HEK293 (cell line): Measurements from ENCODE around the gene ZFHX2.

ENCODE experiments used
- KLF16 ChIP-seq: fragments of 450-650 bp; formaldehyde crosslinking; IDR thresholded peaks from 2 replicates; pipeline ENCODE4 v1.5.1; 2017; ENCODE audit warnings: missing biosample characterization, missing genetic modification characterization
- REST ChIP-seq: fragments of 450-650 bp; formaldehyde crosslinking; IDR thresholded peaks from 2 replicates; pipeline ENCODE4 v1.5.1; 2016; ENCODE audit warnings: missing biosample characterization, missing genetic modification characterization
- TRIM28 ChIP-seq: IDR thresholded peaks from 2 replicates; pipeline ENCODE4 v1.6.1; 2011; ENCODE audit warnings: low read length, control low read depth, borderline replicate concordance
- TSHZ1 ChIP-seq: fragments of 450-650 bp; formaldehyde crosslinking; IDR thresholded peaks from 2 replicates; pipeline ENCODE4 v1.5.1; 2016; ENCODE audit warnings: missing biosample characterization, missing genetic modification characterization, borderline replicate concordance
- ZBTB48 ChIP-seq: fragments of 450-650 bp; formaldehyde crosslinking; IDR thresholded peaks from 2 replicates; pipeline ENCODE4 v1.5.1; 2016; ENCODE audit warnings: missing biosample characterization, missing genetic modification characterization
- ZEB2 ChIP-seq: fragments of 450-650 bp; formaldehyde crosslinking; IDR thresholded peaks from 2 replicates; pipeline ENCODE4 v1.5.1; 2016; ENCODE audit warnings: missing biosample characterization, missing genetic modification characterization
- ZNF146 ChIP-seq: fragments of 450-650 bp; formaldehyde crosslinking; IDR thresholded peaks from 2 replicates; pipeline ENCODE4 v1.5.1; 2016; ENCODE audit warnings: missing biosample characterization, missing genetic modification characterization
- ZNF169 ChIP-seq: fragments of 450-650 bp; formaldehyde crosslinking; IDR thresholded peaks from 2 replicates; pipeline ENCODE4 v1.5.1; 2016; ENCODE audit warnings: missing biosample characterization, missing genetic modification characterization
- ZNF18 ChIP-seq: fragments of 450-650 bp; formaldehyde crosslinking; IDR thresholded peaks from 2 replicates; pipeline ENCODE4 v1.5.1; 2016; ENCODE audit warnings: missing biosample characterization, missing genetic modification characterization
- ZNF24 ChIP-seq: fragments of 450-650 bp; formaldehyde crosslinking; IDR thresholded peaks from 2 replicates; pipeline ENCODE4 v1.5.1; 2016; ENCODE audit warnings: missing biosample characterization, missing genetic modification characterization
- ZNF248 ChIP-seq: fragments of 450-650 bp; formaldehyde crosslinking; IDR thresholded peaks from 2 replicates; pipeline ENCODE4 v1.5.1; 2017; ENCODE audit warnings: missing biosample characterization, missing genetic modification characterization
- ZNF26 ChIP-seq: fragments of 450-650 bp; formaldehyde crosslinking; IDR thresholded peaks from 2 replicates; pipeline ENCODE4 v1.5.1; 2016; ENCODE audit warnings: missing biosample characterization, missing genetic modification characterization
- ZNF280C ChIP-seq: fragments of 450-650 bp; formaldehyde crosslinking; IDR thresholded peaks from 2 replicates; pipeline ENCODE4 v1.5.1; 2016; ENCODE audit warnings: missing biosample characterization, missing genetic modification characterization
- ZNF416 ChIP-seq: fragments of 450-650 bp; formaldehyde crosslinking; IDR thresholded peaks from 2 replicates; pipeline ENCODE4 v1.5.1; 2016; ENCODE audit warnings: missing biosample characterization, missing genetic modification characterization
- ZNF449 ChIP-seq: fragments of 450-650 bp; formaldehyde crosslinking; IDR thresholded peaks from 2 replicates; pipeline ENCODE4 v1.5.1; 2017; ENCODE audit warnings: missing biosample characterization, mild to moderate bottlenecking, missing genetic modification characterization, moderate library complexity
- ZNF518A ChIP-seq: fragments of 450-650 bp; formaldehyde crosslinking; conservative IDR thresholded peaks from 2 replicates; pipeline ENCODE4 v1.5.1; 2016; ENCODE audit warnings: low read depth, missing biosample characterization, missing genetic modification characterization
- ZNF623 ChIP-seq: fragments of 450-650 bp; formaldehyde crosslinking; IDR thresholded peaks from 2 replicates; pipeline ENCODE4 v1.5.1; 2016; ENCODE audit warnings: missing biosample characterization, missing genetic modification characterization
- ZNF624 ChIP-seq: fragments of 450-650 bp; formaldehyde crosslinking; IDR thresholded peaks from 2 replicates; pipeline ENCODE4 v1.5.1; 2017; ENCODE audit warnings: missing biosample characterization, missing genetic modification characterization
- ZXDB ChIP-seq: fragments of 450-650 bp; formaldehyde crosslinking; IDR thresholded peaks from 2 replicates; pipeline ENCODE4 v1.5.1; 2016; ENCODE audit warnings: missing biosample characterization, missing genetic modification characterization

ZFHX2 gene

GRCh38 chr14:23551266-23552028, at the start of gene ZFHX2 (continued):
- no peak for TF ChIP-seq TSHZ1 (tag by site-specific recombination)
- no peak for TF ChIP-seq ZNF146 (tag by site-specific recombination)
- no peak for TF ChIP-seq ZNF169 (tag by site-specific recombination)
- TF ChIP-seq REST (tag by site-specific recombination): no peak
- no peak for TF ChIP-seq ZNF280C
- no peak for TF ChIP-seq KLF16 (tag by site-specific recombination)
- TF ChIP-seq ZNF24 (tag by site-specific recombination): peak; percentile 37; the same call in 1 of the 2 replicates
- TF ChIP-seq ZEB2 (tag by site-specific recombination): peak; percentile 88
- TF ChIP-seq ZNF18: no peak
- TF ChIP-seq ZNF518A (tag by site-specific recombination): no peak
- TF ChIP-seq ZNF26 (tag by site-specific recombination): no peak
- 0 out of 2 replicates have a peak, but pooled peaks have one; percentile 44 for TF ChIP-seq ZBTB48
- TF ChIP-seq ZNF416 (tag by site-specific recombination): no peak
- no peak for TF ChIP-seq TRIM28
- TF ChIP-seq ZNF623: no peak
- TF ChIP-seq ZNF248 (tag by site-specific recombination): no peak
- no peak for TF ChIP-seq ZNF624 (tag by site-specific recombination)
- peak; percentile 57 for TF ChIP-seq ZXDB (tag by site-specific recombination)
- TF ChIP-seq ZNF449 (tag by site-specific recombination): no peak
